Panc1 (cell line): ENCODE measurements around the gene XG. TPM values are rescaled to one million over a fixed set of nuclear protein-coding genes. Genes with fewer than 3 reads are reported as not detected.

ENCODE experiments used
- ATAC-seq: fragments of 200-7000 bp; cut with Tn5 transposase; 2 replicates; pipeline ENCODE4 v1.9.1; 2020; ENCODE audit warnings: mild to moderate bottlenecking, moderate library complexity
- BruUV-seq: library from RNA; stranded (reverse); fragments of 400-500 nt; replicated peaks from 2 replicates; lab custom pipeline; 2021; lab: Mats Ljungman, UMichigan
- CTCF ChIA-PET: fragments of 300-600 bp; sonication (Branson Sonifier 250); formaldehyde crosslinking; loops from one replicate; lab custom pipeline; 2022; ENCODE audit warnings: antibody characterized with exemption; lab: Charles Lee
- POLR2A ChIA-PET: fragments of 300-600 bp; sonication (Branson Sonifier 250); formaldehyde crosslinking; loops from one replicate; lab custom pipeline; 2022; ENCODE audit warnings: antibody characterized with exemption; lab: Charles Lee
- DNase-seq: peaks from one replicate; pipeline ENCODE4 v3.0.0-alpha.2; 2010; ENCODE audit warnings: low read depth, low spot score
- H3K27ac ChIP-seq: 2 replicates; pipeline ENCODE4 v1.5.1; 2011; ENCODE audit warnings: mild to moderate bottlenecking, low read length, inconsistent platforms
- H3K27me3 ChIP-seq: fragments of 200-500 bp; sonication (Bioruptor generic); 2 replicates; pipeline ENCODE4 v1.6.0; 2014; ENCODE audit warnings: low read length, inconsistent platforms; ENCODE audit not compliant: control insufficient read depth, insufficient read depth
- H3K36me3 ChIP-seq: fragments of 200-500 bp; sonication (Bioruptor generic); 2 replicates; pipeline ENCODE4 v1.5.1; 2014; ENCODE audit warnings: inconsistent platforms, mild to moderate bottlenecking, low read length, moderate library complexity; ENCODE audit not compliant: control insufficient read depth, insufficient read depth
- H3K4me1 ChIP-seq: 2 replicates; pipeline ENCODE4 v1.5.1; 2011; ENCODE audit warnings: inconsistent platforms, mild to moderate bottlenecking, low read length, moderate library complexity; ENCODE audit not compliant: control insufficient read depth, insufficient read depth
- H3K4me3 ChIP-seq, 2 experiments: 2 replicates each; pipeline ENCODE4 v1.5.1; 2011 to 2012; ENCODE audit warnings: low read depth in 2 of 2, low read length in 2 of 2, mild to moderate bottlenecking in 2 of 2, inconsistent platforms in 1 of 2, moderate library complexity in 1 of 2
- H3K9me3 ChIP-seq: fragments of 200-500 bp; sonication (Bioruptor generic); 2 replicates; pipeline ENCODE4 v1.5.1; 2014; ENCODE audit warnings: low read depth, mild to moderate bottlenecking, inconsistent platforms, low read length, moderate library complexity; ENCODE audit not compliant: control insufficient read depth, insufficient read depth
- POLR2AphosphoS5 ChIP-seq: IDR thresholded peaks from 2 replicates; pipeline ENCODE4 v1.6.1; 2012; ENCODE audit warnings: mild to moderate bottlenecking, low read depth, low read length, moderate library complexity
- SIN3A ChIP-seq: IDR thresholded peaks from 2 replicates; pipeline ENCODE4 v1.6.1; 2012; ENCODE audit warnings: low read depth, mild to moderate bottlenecking, low read length, moderate library complexity, borderline replicate concordance; ENCODE audit not compliant: insufficient read depth
- TCF7L2 ChIP-seq: IDR thresholded peaks from 2 replicates; pipeline ENCODE4 v1.6.1; 2011; ENCODE audit warnings: mild to moderate bottlenecking, low read depth, low read length, inconsistent platforms
- in situ Hi-C: cut with HindIII; loops from 2 replicates; pipeline ENCODE4 v1.10.0; 2016; ENCODE audit warnings: low sequenced_read_pairs, low pct_unique_long_range_greater_than_20kb
- intact Hi-C: fragments of 100-400 bp; cut with micrococcal nuclease; formaldehyde crosslinking; loops from one replicate; pipeline ENCODE4 v1.10.0; 2022; ENCODE audit not compliant: unreplicated experiment
- total RNA-seq: library from RNA; stranded (reverse); gene quantifications from one replicate; pipeline ENCODE4 v1.2.1, GENCODE V29; 2021; ENCODE audit not compliant: unreplicated experiment
- TF ChIP-seq, protein P1 (sequence below): fragments of 450-650 bp; IDR thresholded peaks from 2 replicates; pipeline ENCODE4 v1.5.1; 2017; ENCODE audit warnings: mild to moderate bottlenecking
- TF ChIP-seq, protein P2 (sequence below), 2 experiments: IDR thresholded peaks; 2 replicates each; pipeline ENCODE4 v1.6.1; 2011 to 2012; ENCODE audit warnings: low read depth in 2 of 2, control low read depth in 1 of 2, low read length in 1 of 2, mild to moderate bottlenecking in 1 of 2, moderate library complexity in 1 of 2; ENCODE audit not compliant: insufficient read depth in 1 of 2

The XG gene
- total RNA-seq, 1 experiment from 2014 or later, result not detected

DNA sequence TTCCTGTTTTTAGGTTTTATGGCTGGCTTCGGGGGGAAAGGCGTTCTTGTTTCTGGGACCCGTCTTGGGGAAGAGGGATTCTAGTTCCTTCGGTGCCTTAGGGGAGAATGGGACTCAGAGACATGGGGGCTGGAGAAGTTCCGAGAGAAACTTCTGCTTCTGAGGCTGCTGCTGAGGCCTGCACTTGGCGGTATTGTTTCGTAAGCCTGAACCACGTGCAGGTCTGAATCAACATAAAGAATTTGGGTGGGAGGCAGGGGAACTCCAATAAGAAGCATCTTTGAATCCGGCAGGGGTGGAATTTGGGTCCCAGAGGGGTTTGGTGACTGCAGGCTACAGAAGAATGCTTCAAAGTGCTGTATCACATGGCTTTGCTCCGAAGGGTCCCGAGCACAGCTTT, 15.1 kb downstream of the XG start:
- in situ Hi-C loops, result no loop called here
- no peaks in the 10 kb centered on the region for H3K36me3 ChIP-seq

DNA sequence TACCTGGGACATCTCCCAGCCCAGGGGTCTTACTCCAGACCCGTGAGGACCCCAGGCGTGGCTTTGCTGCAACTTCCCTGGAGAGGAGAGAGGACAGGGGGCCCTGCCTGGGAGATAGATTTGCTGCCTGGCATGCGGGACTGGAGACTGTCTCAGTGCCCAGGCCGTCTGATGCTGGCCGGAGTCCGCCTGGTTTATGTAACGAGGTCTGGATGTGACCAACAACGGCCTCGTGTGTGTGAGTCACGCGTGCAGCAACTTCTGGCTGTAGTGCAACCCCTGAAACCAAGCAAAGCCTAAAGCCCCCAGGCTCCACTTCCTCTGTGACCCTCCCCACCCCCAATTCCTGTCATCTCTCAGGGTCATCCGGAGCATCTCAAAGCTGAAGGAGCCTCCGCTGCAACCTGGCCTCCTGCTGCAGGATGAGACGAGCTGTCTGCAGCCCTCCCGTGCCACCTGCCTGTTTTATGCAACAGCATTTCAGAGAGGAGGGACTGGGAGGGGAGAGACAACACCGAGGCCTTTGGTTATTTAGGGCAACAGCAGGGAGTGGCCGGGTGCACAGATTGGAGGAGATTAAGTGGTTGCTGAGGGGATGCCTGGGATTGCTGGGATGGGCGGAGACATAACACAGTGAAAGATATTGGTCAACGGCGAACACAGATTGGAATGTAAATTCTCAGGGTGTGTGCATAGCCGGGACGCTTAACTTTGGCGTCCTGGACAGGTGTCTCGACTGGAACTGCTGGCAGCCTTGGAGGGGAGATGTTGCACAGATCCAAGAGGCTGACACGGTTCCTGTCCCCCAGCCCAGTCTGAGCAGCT, 16.0 kb downstream of the XG start:
- ChIA-PET CTCF (no interaction called here), POLR2A (no interaction called here)
- in situ Hi-C loops (no loop called here), intact Hi-C loops (no loop called here)
- Histone ChIP-seq H3K4me1 (no peaks in the 10 kb centered on the region), H3K36me3 (no peaks in the 10 kb centered on the region), H3K4me3 (no peak overlapping the region), H3K27ac (no peak overlapping the region), H3K27me3 (no peaks in the 10 kb centered on the region; the same call in 1 of the 2 replicates), H3K9me3 (no peaks in the 10 kb centered on the region)
- ATAC-seq (no peak), DNase-seq (no peak)
- no peak for TF ChIP-seq TCF7L2
- no peak for TF ChIP-seq SIN3A
- TF ChIP-seq, protein P1, sequence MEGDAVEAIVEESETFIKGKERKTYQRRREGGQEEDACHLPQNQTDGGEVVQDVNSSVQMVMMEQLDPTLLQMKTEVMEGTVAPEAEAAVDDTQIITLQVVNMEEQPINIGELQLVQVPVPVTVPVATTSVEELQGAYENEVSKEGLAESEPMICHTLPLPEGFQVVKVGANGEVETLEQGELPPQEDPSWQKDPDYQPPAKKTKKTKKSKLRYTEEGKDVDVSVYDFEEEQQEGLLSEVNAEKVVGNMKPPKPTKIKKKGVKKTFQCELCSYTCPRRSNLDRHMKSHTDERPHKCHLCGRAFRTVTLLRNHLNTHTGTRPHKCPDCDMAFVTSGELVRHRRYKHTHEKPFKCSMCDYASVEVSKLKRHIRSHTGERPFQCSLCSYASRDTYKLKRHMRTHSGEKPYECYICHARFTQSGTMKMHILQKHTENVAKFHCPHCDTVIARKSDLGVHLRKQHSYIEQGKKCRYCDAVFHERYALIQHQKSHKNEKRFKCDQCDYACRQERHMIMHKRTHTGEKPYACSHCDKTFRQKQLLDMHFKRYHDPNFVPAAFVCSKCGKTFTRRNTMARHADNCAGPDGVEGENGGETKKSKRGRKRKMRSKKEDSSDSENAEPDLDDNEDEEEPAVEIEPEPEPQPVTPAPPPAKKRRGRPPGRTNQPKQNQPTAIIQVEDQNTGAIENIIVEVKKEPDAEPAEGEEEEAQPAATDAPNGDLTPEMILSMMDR, result no peak
- TF ChIP-seq, protein P2, sequence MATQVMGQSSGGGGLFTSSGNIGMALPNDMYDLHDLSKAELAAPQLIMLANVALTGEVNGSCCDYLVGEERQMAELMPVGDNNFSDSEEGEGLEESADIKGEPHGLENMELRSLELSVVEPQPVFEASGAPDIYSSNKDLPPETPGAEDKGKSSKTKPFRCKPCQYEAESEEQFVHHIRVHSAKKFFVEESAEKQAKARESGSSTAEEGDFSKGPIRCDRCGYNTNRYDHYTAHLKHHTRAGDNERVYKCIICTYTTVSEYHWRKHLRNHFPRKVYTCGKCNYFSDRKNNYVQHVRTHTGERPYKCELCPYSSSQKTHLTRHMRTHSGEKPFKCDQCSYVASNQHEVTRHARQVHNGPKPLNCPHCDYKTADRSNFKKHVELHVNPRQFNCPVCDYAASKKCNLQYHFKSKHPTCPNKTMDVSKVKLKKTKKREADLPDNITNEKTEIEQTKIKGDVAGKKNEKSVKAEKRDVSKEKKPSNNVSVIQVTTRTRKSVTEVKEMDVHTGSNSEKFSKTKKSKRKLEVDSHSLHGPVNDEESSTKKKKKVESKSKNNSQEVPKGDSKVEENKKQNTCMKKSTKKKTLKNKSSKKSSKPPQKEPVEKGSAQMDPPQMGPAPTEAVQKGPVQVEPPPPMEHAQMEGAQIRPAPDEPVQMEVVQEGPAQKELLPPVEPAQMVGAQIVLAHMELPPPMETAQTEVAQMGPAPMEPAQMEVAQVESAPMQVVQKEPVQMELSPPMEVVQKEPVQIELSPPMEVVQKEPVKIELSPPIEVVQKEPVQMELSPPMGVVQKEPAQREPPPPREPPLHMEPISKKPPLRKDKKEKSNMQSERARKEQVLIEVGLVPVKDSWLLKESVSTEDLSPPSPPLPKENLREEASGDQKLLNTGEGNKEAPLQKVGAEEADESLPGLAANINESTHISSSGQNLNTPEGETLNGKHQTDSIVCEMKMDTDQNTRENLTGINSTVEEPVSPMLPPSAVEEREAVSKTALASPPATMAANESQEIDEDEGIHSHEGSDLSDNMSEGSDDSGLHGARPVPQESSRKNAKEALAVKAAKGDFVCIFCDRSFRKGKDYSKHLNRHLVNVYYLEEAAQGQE (IDR thresholded peaks at IDR 0.05; ENCODE audit: insufficient read depth in 1 of 2, low read depth in 2 of 2, low read length in 1 of 2), result no peak
- TF ChIP-seq POLR2AphosphoS5, result no peak
- BruUV-seq, result no TSS peak

More for the DNA sequence above, 15.1 kb downstream of the XG start:
- Histone ChIP-seq H3K4me1 (no peaks in the 10 kb centered on the region), H3K27ac (no peak overlapping the region), H3K4me3 (no peak overlapping the region), H3K27me3 (no peaks in the 10 kb centered on the region; the same call in 1 of the 2 replicates), H3K9me3 (no peaks in the 10 kb centered on the region)
- BruUV-seq, result no TSS peak
- DNase-seq, result no peak
- no peak for ATAC-seq
- CTCF ChIA-PET, result no interaction called here
- TF ChIP-seq TCF7L2 (no peak), SIN3A (no peak), POLR2AphosphoS5 (no peak)
- TF ChIP-seq, protein P1, result no peak
- TF ChIP-seq, protein P2 (IDR thresholded peaks at IDR 0.05; ENCODE audit: insufficient read depth in 1 of 2, low read depth in 2 of 2, low read length in 1 of 2), result no peak
- POLR2A ChIA-PET, result no interaction called here
- intact Hi-C loops, result no loop called here
